HFFc6 (cell line): ENCODE results near the gene SMPD3. TPM values are rescaled to one million over a fixed set of nuclear protein-coding genes. Genes with fewer than 3 reads are reported as not detected.

Source experiments
- DNase-seq: peaks from one replicate; pipeline ENCODE4 v3.0.0-alpha.2; 2018
- H3K27ac Mint-ChIP-seq: 2 replicates; pipeline ENCODE4 v1.8.0; 2020; ENCODE audit warnings: mild to moderate bottlenecking, mixed read lengths
- H3K27me3 Mint-ChIP-seq: 2 replicates; pipeline ENCODE4 v1.8.0; 2021; ENCODE audit warnings: mild to moderate bottlenecking, moderate library complexity, mixed read lengths; ENCODE audit not compliant: insufficient read depth
- H3K36me3 Mint-ChIP-seq: 2 replicates; pipeline ENCODE4 v1.8.0; 2021; ENCODE audit warnings: low read depth, mixed read lengths
- H3K4me1 Mint-ChIP-seq: 2 replicates; pipeline ENCODE4 v1.8.0; 2020; ENCODE audit warnings: low read depth, mixed read lengths
- H3K4me3 Mint-ChIP-seq: 2 replicates; pipeline ENCODE4 v1.8.0; 2020; ENCODE audit warnings: mild to moderate bottlenecking, moderate library complexity, mixed read lengths
- H3K9me3 Mint-ChIP-seq: 2 replicates; pipeline ENCODE4 v1.8.0; 2020; ENCODE audit warnings: mild to moderate bottlenecking, mixed read lengths
- CTCF ChIP-seq: fragments of 200-600 bp; sonication (generic); IDR thresholded peaks from 2 replicates; pipeline ENCODE4 v1.5.0; 2021; ENCODE audit warnings: antibody characterized with exemption, mild to moderate bottlenecking
- total RNA-seq, 6 experiments: library from RNA; stranded (reverse); fragmentation: NEBNext Ultra II Directional; extraction: Animal tissue kit (Norgen Biotek cat#: 25700); gene quantifications; 2 replicates in 1 of 6; 3 replicates in 5 of 6; pipeline ENCODE4 v1.2.3, GENCODE V29; 2021

Gene SMPD3
- total RNA-seq, 6 experiments from 2014 or later = 0.05 to 0.73 (median 0.30) TPM

DNA sequence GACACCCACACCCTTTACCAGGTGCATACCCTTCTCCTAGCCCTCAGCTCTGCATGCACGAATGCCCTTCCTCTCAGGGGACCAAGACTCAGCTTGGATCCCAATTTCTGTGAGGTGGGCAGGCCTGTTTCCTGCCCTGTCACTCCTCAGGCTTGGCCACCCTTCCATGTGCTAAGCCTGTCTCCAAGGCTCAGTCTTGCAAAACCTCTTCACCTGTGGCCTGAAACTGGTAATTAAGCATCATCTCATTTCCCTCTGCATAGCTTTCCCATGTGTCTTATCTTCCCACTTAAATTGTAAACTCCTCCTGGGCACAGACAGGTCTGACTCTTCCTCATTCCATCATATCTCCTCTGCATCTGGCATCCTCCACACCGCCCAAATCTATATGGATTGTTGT lies 31.0 kb upstream of the SMPD3 start:
- DNase-seq = no peak
- peaks cover 4% of the 10 kb centered on the region for H3K36me3 Mint-ChIP-seq
- H3K4me1 Mint-ChIP-seq = peaks cover 9% of the 10 kb centered on the region; the same call in 1 of the 2 replicates
- H3K27ac Mint-ChIP-seq = no peak overlapping the region
- H3K9me3 Mint-ChIP-seq = peaks cover 6% of the 10 kb centered on the region
- H3K27me3 Mint-ChIP-seq = peaks cover 12% of the 10 kb centered on the region
- no peak overlapping the region for H3K4me3 Mint-ChIP-seq
- TF ChIP-seq CTCF = no peak

GRCh38 chr16:68478526-68479250 lies 30.4 kb upstream of the SMPD3 start:
- H3K4me3 Mint-ChIP-seq = no peak overlapping the region
- H3K9me3 Mint-ChIP-seq = peaks cover 6% of the 10 kb centered on the region
- H3K27me3 Mint-ChIP-seq = peaks cover 12% of the 10 kb centered on the region
- H3K36me3 Mint-ChIP-seq = peaks cover 4% of the 10 kb centered on the region
- no peak for DNase-seq
- TF ChIP-seq CTCF = no peak
- H3K27ac Mint-ChIP-seq = no peak overlapping the region
- peaks cover 10% of the 10 kb centered on the region for H3K4me1 Mint-ChIP-seq

DNA sequence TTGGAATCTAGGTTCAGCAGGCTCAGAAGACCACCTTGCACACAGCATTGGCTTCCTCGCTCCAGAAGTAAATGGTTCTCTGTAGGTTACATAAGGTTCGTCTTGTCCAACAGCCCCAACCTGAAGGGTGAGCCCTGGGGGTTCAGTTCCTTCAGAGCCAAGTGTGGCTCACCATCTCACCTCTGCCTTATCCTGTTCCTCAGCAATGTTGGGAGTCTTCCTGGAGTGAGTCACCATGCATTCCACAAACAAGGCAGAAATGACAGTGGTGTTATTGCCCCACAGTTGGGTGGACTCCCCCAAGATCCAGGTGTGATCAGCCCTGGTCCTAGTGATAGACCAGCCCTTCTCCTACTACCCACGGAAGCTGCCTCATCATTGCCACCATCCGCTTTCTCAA lies 26.8 kb upstream of the SMPD3 start:
- DNase-seq = no peak
- Mint-ChIP-seq H3K27ac (no peak overlapping the region), H3K4me1 (peaks cover 13% of the 10 kb centered on the region), H3K4me3 (no peak overlapping the region), H3K36me3 (peaks cover 4% of the 10 kb centered on the region; the same call in 1 of the 2 replicates), H3K27me3 (peaks cover 13% of the 10 kb centered on the region), H3K9me3 (no peaks in the 10 kb centered on the region)
- TF ChIP-seq CTCF = no peak

DNA sequence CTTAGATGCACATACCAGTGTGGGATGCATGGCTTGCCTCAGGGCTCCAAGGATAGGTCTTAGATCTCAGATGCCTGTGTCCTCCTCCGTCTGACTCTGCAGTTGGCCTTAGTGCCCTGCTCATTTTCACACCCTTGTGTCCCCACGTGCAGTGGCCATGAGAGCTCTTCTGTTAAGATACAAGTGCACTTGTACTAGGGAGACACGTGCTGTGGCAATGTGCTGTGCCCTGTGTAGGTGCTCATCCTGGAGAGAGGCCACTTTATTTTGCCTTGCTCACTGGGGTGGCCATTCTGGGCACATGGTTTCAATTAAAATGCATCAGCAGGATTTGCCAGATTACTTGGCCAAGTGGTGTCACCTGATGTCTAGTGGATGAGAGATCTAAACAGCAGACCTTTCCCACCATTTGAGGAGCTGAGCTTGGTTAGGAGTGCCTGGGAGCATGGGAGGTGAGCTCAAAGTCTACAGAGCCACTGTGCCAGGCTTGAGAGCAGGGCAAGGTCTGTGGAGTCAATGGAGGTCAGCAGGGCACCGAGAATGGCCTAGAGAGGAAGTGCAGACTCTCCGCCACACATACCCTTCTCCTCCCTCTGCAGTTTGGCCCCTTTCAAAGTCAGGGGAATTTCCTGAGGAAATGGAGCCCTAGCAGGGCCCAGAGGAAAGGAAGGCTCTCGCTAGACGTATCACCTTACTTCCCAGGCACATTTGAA lies 25.2 kb upstream of the SMPD3 start:
- H3K4me3 Mint-ChIP-seq = no peak overlapping the region
- H3K9me3 Mint-ChIP-seq = no peaks in the 10 kb centered on the region
- peaks cover 6% of the 10 kb centered on the region; the same call in 1 of the 2 replicates for H3K36me3 Mint-ChIP-seq
- no peak for TF ChIP-seq CTCF
- H3K4me1 Mint-ChIP-seq = peaks cover 19% of the 10 kb centered on the region
- H3K27ac Mint-ChIP-seq = no peak overlapping the region
- no peak for DNase-seq
- peaks cover 14% of the 10 kb centered on the region for H3K27me3 Mint-ChIP-seq

GRCh38 chr16:68472581-68472980 lies 24.3 kb upstream of the SMPD3 start:
- Mint-ChIP-seq H3K4me3 (no peak overlapping the region), H3K36me3 (peaks cover 13% of the 10 kb centered on the region), H3K27ac (no peak overlapping the region), H3K4me1 (peaks cover 19% of the 10 kb centered on the region), H3K9me3 (no peaks in the 10 kb centered on the region), H3K27me3 (peaks cover 23% of the 10 kb centered on the region)
- no peak for TF ChIP-seq CTCF
- DNase-seq = no peak
